Gastrocnemius medialis (tissue), 4 donors: ENCODE measurements around the gene AMBRA1. TPM values are rescaled to one million over a fixed set of nuclear protein-coding genes. Genes with fewer than 3 reads are reported as not detected.

ENCODE experiments used
- ATAC-seq, 2 donors: fragments of 150-250 bp; one replicate each; pipeline ENCODE4 v1.9.1; 2016
- DNase-seq, 2 donors: peaks; one replicate each; pipeline ENCODE4 v3.0.0-alpha.2; 2019
- H3K27ac ChIP-seq, 4 donors: fragments of 200-600 bp; sonication (generic); 1 replicate in 1 of 4; 2 replicates in 3 of 4; pipeline ENCODE4 v1.5.1; 2016 to 2018; ENCODE audit warnings: mild to moderate bottlenecking in 2 of 4, moderate library complexity in 1 of 4
- H3K27me3 ChIP-seq, 3 donors: fragments of 200-600 bp; sonication (generic) in 2 of 3; 1 replicate in 1 of 3; 2 replicates in 2 of 3; pipeline versions ENCODE4 v1.5.1 to v1.6.0; 2016 to 2019; ENCODE audit warnings: mild to moderate bottlenecking in 1 of 3, moderate library complexity in 1 of 3
- H3K36me3 ChIP-seq, 2 donors: fragments of 200-600 bp; sonication (generic) in 1 of 2; one replicate each; pipeline ENCODE4 v1.5.1; 2017 to 2018
- H3K4me1 ChIP-seq, 2 donors: fragments of 200-600 bp; sonication (generic) in 1 of 2; one replicate each; pipeline ENCODE4 v1.5.1; 2016 to 2017; ENCODE audit warnings: mild to moderate bottlenecking in 2 of 2
- H3K4me3 ChIP-seq, 4 donors: fragments of 200-600 bp; sonication (generic) in 3 of 4; 1 replicate in 1 of 4; 2 replicates in 3 of 4; pipeline ENCODE4 v1.5.1; 2016 to 2019; ENCODE audit warnings: mild to moderate bottlenecking in 2 of 4
- H3K9me3 ChIP-seq, 3 donors: fragments of 200-600 bp; sonication (generic) in 2 of 3; 1 replicate in 1 of 3; 2 replicates in 2 of 3; pipeline ENCODE4 v1.5.1; 2016 to 2019
- POLR2A ChIP-seq, 2 donors: fragments of 450-650 bp; IDR thresholded peaks; one replicate each; pipeline ENCODE4 v1.6.1; 2017; ENCODE audit warnings: antibody characterized with exemption in 2 of 2, mild to moderate bottlenecking in 2 of 2, moderate library complexity in 2 of 2
- in situ Hi-C, 4 donors: fragments of 200-750 bp; cut with MboI; loops; one replicate each; pipeline versions ENCODE4 v1.15.0 to v1.8.0; 2017; ENCODE audit warnings: low sequenced_read_pairs in 4 of 4
- intact Hi-C: fragments of 100-400 bp; cut with DNase I; formaldehyde crosslinking; loops from one replicate; pipeline ENCODE4 v1.15.1; 2023; ENCODE audit warnings: low total_unique reads
- total RNA-seq, 4 donors: library from RNA; depleted of rRNA; stranded (reverse); fragments of >200 nt; gene quantifications; one replicate each; pipeline versions ENCODE4 v1.1.0 to v1.2.3, GENCODE V29; 2016
- TF ChIP-seq, protein P1 (sequence below), 5 experiments: fragments of 450-650 bp in 3 of 5; fragments of 200-600 bp in 2 of 5; sonication (generic) in 2 of 5; IDR thresholded peaks in 4 of 5; conservative IDR thresholded peaks in 1 of 5; 1 replicate in 4 of 5; 2 replicates in 1 of 5; pipeline ENCODE4 v1.5.1; 2016 to 2019; ENCODE audit warnings: antibody characterized with exemption in 5 of 5, mild to moderate bottlenecking in 3 of 5, moderate library complexity in 3 of 5

AMBRA1 gene
- total RNA-seq, 4 donors from 2014 or later, result 17.3 to 24.3 (median 20.7) TPM

DNA sequence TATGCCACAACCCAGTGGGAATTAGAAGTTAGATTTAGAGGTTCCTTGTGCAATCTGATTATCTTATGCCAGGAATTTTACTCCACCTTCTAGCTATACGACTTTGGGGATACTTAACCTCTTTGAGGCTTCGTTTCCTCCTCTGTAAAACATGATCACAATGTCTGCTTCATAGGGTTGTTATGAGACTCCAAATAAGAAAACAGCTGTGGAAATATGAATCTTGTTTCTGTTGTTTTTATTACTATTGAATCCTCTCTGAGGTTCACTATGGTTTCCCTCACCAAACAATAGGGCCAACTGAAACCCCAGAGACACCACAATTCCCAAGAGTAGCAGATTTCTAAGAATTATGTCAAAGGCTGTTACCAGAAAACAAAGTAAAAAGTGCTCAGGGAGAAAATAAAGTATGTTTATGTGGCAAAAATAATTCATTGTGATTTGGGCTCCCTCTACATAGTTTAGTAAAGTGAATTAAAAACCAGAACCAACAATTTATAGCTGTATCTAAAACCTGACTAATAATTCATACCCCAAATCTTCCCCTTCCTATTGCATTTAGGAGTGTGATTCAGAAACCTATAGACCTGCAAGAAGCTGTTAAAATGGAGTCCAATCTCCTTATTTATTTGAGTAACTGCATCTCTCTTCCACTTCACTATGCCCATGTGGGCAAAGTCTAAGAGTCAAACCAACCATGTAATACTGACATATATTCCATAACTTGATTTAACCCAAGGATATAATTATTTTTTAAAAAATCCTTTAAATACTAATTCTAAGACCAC lies 38.4 kb downstream of the AMBRA1 start:
- intact Hi-C loops (loop anchor here (2.0 to 5.0 kb wide), 2 partner anchors 37 to 61 kb away; partner anchors contain the start of genes AMBRA1, ATG13 and HARBI1), in situ Hi-C loops (no loop called here)
- Histone ChIP-seq H3K4me3 (no peak overlapping the region), H3K9me3 (no peaks in the 10 kb centered on the region), H3K27ac (peak overlapping the region; percentile 79 to 90 (median 84)), H3K27me3 (no peaks in the 10 kb centered on the region), H3K36me3 (no peaks in the 10 kb centered on the region), H3K4me1 (peaks cover 42 to 46% of the 10 kb centered on the region in 2 donors)
- no peak for DNase-seq
- TF ChIP-seq POLR2A (IDR thresholded peaks at IDR 0.05), result no peak
- no peak for ATAC-seq

DNA sequence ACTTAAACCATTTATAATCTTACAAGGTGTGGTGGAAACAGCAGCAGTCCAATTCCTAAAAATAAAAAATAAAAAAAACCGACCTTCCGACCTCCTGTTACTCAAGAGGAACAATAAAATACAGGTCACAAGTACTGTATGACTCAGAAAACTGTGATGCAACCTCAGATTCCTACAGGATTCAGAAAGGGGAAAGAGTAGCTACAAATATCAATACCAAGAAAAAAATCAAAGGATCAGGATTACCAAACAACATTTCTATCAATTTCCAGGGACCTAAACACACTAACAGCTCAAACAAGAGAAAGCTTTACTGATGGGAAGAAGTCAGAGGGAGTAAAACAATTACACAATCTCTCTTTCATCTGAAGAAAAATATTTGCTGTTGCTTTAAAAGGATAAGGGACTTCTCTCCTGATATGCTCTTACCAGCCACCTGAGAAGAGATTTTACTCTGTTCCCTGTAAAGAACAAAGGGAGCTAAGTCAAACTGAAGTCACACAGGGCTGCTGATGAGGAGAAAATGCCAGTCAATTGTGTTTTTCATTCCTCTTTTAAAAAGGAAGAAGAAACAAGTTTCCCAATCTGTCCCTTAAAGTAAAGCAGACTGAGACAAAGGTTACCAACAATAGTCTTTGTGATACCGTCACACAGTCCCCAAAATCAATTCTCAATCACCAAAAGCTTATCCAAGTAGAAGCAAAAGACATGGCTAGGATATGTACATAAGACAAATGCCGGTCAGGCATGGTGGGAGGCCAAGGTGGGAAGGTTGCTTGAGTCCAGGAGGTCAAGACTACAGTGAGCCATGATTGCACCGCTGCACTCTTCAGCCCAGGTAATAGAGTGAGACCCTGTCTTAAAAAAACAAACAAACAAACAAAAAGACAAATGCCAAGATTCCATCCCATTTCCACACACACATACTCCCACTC lies 39.3 kb downstream of the AMBRA1 start:
- Histone ChIP-seq H3K4me1 (peaks cover 33 to 36% of the 10 kb centered on the region in 2 donors), H3K36me3 (no peaks in the 10 kb centered on the region), H3K4me3 (peak overlapping the region in 1 of 4 donors; percentile 37), H3K27me3 (no peaks in the 10 kb centered on the region), H3K27ac (peak overlapping the region; percentile 79 to 90 (median 84)), H3K9me3 (no peaks in the 10 kb centered on the region)
- peak; percentile 97 for ATAC-seq
- intact Hi-C loops, result loop anchor here (2.0 to 5.0 kb wide), 2 partner anchors 38 to 62 kb away; partner anchors contain the start of genes AMBRA1, ATG13 and HARBI1
- DNase-seq, result peak in 1 of 2 donors; percentile 20
- TF ChIP-seq, protein P1, sequence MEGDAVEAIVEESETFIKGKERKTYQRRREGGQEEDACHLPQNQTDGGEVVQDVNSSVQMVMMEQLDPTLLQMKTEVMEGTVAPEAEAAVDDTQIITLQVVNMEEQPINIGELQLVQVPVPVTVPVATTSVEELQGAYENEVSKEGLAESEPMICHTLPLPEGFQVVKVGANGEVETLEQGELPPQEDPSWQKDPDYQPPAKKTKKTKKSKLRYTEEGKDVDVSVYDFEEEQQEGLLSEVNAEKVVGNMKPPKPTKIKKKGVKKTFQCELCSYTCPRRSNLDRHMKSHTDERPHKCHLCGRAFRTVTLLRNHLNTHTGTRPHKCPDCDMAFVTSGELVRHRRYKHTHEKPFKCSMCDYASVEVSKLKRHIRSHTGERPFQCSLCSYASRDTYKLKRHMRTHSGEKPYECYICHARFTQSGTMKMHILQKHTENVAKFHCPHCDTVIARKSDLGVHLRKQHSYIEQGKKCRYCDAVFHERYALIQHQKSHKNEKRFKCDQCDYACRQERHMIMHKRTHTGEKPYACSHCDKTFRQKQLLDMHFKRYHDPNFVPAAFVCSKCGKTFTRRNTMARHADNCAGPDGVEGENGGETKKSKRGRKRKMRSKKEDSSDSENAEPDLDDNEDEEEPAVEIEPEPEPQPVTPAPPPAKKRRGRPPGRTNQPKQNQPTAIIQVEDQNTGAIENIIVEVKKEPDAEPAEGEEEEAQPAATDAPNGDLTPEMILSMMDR (IDR thresholded peaks at IDR 0.05 in 4 of 5, conservative IDR thresholded peaks at IDR 0.05 in 1 of 5), result no peak
- no peak for TF ChIP-seq POLR2A (IDR thresholded peaks at IDR 0.05)
- in situ Hi-C loops, result no loop called here

DNA sequence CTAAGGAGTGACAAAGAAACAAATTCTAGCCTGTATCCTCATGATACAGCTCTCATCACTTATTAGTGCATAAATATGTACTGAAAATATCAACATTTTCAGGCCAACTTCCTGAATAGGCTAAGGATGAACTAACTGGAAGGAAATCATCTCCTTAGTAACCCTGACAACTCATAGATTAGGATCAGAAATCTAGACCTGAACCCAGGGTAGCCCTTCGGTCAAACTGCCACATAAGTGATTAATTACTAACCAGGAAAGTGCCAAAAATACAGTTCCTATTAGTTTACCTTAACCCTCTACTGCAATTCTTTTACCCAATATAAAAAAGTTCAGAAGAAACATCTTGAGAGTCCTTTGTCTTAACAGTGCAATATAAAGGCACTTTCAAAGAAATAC lies 40.0 kb downstream of the AMBRA1 start:
- intact Hi-C loops (loop anchor here (2.0 kb wide), 1 partner anchor 63 kb away; the partner anchor contains the start of genes ATG13 and HARBI1), in situ Hi-C loops (no loop called here)
- no peak for TF ChIP-seq POLR2A (IDR thresholded peaks at IDR 0.05)
- TF ChIP-seq, protein P1 (IDR thresholded peaks at IDR 0.05 in 4 of 5, conservative IDR thresholded peaks at IDR 0.05 in 1 of 5), result no peak
- no peaks in the 10 kb centered on the region for H3K9me3 ChIP-seq
- H3K36me3 ChIP-seq, result no peaks in the 10 kb centered on the region
- DNase-seq (no peak), ATAC-seq (peak; percentile 12 to 27)
- peak overlapping the region; percentile 79 to 90 (median 84) for H3K27ac ChIP-seq
- H3K4me1 ChIP-seq, result peaks cover 33 to 40% of the 10 kb centered on the region in 2 donors
- peak overlapping the region in 1 of 4 donors; percentile 37 for H3K4me3 ChIP-seq
- H3K27me3 ChIP-seq, result no peaks in the 10 kb centered on the region

DNA sequence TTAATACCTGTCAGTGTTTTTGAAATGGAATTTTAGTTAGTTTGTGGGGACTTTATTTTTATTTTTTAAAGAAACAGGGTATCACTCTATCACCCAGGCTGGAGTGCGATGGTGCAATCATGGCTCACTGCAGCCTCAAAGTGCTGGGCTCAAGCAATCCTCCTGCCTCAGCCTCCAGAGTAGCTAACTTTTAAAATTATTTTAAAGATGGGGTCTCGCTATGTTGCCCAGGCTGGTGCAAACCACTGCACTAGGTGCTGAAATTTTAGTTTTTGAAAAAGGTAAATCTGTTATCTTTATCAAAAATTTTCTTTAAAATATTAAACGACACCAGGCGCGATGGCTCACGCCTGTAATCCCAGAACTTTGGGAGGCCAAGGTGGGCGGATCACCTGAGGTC lies 42.6 kb downstream of the AMBRA1 start:
- TF ChIP-seq, protein P1 (IDR thresholded peaks at IDR 0.05 in 4 of 5, conservative IDR thresholded peaks at IDR 0.05 in 1 of 5), result no peak
- no peak for TF ChIP-seq POLR2A (IDR thresholded peaks at IDR 0.05)
- no peak for DNase-seq

More for the DNA sequence above, 42.6 kb downstream of the AMBRA1 start:
- Histone ChIP-seq H3K9me3 (no peaks in the 10 kb centered on the region), H3K27ac (no peak overlapping the region), H3K4me3 (no peak overlapping the region), H3K27me3 (no peaks in the 10 kb centered on the region), H3K36me3 (peaks cover 0 to 8% of the 10 kb centered on the region in 2 donors), H3K4me1 (peaks cover 41 to 46% of the 10 kb centered on the region in 2 donors)
- intact Hi-C loops (no loop called here), in situ Hi-C loops (no loop called here)
- no peak for ATAC-seq
